Activated CD4-positive, alpha-beta T cell treated with anti-CD3 and anti-CD28 coated beads, Interleukin-2, amount 50 U/mL, for 4 hours (primary cell): Measurements from ENCODE around the gene EXD2.
"Not testable (repeated sequence)": the region's sequence is repeated elsewhere in the genome, so short reads cannot be mapped to it uniquely, and the experiment has no call there.

Source experiments
- DNase-seq, 2 experiments: peaks; one replicate each; pipeline ENCODE4 v3.0.0-alpha.2; 2020

EXD2 gene

DNA sequence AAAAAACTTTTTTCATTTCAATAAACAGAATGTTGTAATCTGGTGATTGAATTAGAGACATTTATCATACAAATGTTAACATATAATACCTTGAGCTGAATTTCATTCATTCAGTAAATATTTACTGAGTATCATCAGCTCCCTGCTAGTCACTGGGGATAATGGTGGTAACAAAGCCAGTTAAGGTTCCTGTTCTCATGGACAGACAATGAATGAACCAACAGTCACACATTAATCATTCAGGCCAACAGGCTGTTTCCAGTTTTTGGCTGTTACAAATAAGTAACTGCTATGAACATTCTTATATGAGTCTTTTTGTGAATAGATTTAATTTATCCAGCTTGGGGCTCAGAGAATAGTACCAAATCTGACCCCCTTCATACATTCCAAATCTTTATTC lies 13.5 kb downstream of the EXD2 start:
- no peak for DNase-seq

DNA sequence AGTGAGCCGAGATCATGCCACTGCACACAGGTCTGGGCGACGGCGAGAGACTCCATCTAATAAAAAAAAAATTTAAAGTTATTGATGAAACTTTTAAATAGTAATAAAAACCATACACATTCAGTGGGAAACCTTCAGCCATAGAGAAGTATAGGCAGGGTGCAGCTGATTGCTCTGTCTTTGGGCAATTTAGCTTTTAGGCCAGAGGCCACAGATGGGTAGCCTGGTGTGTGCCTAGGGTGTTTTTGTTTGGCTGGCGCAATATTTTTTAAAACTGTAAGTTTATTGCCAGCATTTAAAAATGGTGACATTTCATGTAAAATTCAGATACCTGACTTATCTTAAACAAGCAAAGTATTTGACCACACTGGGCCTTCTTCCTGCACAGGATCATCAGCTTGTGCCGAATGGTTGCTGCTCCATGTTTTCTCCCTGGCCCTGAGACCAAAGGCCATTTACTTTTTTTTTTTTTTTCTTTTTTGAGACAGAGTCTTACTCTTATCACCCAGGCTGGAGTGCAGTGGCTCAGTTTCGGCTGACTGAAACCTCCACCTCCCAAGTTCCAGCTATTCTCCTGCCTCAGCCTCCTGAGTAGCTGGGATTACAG lies 16.2 kb downstream of the EXD2 start:
- no peak for DNase-seq

DNA sequence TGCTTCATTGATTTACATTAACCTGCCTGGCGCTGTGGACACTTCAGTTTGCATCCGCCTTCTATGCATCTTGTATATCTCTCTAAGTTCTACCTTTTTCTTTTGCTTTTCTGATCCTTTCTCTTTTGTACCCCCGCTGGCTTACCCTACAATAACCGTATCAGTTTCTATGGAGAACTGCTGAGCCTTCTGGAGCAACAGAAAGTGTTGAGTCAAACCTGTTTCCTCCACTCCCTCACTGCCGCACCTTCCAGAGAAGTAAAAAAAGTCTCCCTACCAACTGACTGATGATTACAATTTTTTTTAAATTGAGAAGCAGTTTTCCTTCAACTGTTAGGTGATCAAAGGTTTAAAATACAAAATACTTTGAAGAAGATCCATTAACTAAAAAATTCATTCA lies 17.4 kb downstream of the EXD2 start:
- no peak for DNase-seq

DNA sequence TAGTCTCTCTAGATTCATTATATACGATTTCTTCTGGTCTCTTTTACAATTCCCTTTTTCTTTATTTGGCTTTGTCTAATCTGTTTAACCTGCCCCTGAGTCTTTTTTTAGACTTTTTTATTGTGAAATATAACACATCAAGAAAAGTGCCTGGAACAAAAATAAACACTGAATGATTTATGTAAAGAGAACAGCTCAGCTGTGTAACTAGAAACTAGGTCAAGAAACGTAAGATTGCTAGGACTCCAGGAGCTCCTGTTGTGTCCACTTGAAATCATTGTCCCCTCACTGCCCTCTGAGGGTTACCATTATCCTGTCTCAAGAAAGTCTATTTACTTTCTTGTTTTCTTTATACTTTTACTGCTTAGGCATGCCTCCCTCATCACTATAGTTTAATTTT lies 23.1 kb downstream of the EXD2 start:
- DNase-seq, result no peak

DNA sequence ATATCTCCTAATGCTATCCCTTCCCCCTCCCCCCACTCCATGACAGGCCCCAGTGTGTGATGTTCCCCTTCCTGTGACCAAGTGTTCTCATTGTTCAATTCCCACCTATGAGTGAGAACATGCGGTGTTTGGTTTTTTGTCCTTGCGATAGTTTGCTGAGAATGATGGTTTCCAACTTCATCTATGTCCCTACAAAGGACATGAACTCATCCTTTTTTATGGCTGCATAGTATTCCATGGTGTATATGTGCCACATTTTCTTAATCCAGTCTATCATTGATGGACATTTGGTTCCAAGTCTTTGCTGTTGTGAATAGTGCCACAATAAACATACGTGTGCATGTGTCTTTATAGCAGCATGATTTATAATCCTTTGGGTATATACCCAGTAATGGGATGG lies 26.4 kb downstream of the EXD2 start:
- DNase-seq, result not testable (repeated sequence)

DNA sequence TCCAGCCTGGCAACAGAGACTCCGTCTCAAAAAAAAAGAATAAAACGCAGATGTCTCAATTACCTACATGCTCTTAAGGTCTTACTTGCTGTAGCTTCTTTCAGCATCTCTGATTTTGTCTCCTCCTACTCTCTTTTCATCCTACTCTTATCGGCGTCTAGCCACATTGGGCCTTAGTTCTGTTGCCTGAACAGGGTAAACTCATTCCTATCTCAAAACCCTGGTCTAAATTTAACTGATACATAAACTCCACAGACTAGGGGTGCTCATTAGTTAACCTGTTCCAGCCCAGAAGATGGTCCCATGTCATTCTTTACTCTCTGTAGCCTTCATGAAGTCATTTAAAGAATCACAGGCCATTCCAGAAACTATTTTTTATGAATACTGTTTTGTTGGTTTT lies 33.6 kb downstream of the EXD2 start:
- no peak for DNase-seq

DNA sequence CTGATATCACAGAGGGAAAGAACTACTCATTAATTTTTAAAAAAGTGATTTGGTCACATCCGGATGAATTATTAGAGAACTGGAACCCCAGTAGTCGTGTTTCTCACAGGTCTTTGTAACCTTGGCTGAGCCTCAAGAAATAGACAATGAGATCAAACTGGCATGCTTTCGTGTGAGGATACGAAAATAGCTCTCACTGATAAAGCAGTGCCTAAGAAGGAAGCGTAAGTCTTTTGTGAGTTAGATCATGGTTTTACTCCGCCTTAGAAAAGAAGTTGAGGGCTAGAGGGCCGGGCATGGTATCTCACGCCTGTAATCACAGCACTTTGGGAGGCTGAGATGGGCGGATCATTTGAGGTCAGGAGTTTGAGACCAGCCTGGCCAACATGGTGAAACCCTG lies 34.9 kb downstream of the EXD2 start:
- DNase-seq, result no peak

DNA sequence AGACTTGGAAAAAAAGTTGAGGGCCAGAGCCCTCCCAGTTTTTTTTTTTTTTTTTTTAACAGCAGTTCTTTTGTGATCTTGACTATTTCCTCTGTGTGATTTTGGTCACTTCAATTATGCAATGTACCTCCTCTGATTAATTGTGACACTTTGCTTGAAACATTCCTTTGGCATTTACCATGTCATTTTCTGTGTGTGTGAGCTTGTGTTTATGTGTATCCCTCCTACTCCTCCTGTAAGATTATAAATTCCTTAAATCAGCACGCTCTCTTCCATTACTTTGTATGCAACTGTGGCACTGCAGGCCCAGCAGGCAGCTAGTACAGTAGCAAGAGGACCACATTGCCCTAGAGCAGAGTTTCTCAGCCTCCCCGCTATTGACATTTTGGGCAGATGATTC lies 35.4 kb downstream of the EXD2 start:
- no peak for DNase-seq

DNA sequence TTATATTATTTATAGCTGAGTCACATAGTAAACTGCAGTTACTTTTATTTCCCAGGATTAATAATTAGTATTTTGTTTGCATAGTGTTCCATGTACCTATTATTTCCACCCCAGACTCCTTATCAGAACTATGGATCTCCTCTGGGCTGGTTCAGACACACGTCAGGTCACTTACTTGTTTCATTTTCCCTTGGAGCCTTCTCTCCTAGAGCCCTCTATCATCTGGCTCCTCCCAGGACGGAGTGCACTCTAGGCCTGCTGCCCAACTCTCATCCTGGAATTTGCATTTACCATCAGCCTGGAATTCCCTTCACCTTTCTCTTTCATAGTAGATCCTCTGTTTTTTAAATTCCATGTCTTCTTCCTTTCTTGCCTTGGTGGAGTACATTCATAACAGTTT lies 40.2 kb downstream of the EXD2 start:
- no peak for DNase-seq

DNA sequence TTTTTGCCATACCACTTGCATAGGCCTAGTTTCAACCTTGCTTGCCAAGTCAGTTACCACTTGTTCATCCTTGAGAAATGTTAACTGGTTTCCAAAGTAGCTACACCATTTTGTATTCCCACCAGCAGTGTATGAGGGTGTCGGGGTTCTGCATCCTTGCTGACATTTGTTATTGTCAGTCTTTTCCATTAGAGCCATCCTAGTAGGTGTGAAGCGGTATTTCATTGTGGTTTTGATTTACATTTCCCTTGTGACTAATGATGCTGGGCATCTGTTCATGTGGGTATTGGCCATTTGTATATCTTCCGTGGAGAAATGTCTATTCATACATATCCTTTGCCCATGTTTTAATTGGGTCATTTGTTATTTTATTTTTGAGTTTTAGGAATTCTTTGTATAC lies 41.1 kb downstream of the EXD2 start:
- DNase-seq, result no peak

DNA sequence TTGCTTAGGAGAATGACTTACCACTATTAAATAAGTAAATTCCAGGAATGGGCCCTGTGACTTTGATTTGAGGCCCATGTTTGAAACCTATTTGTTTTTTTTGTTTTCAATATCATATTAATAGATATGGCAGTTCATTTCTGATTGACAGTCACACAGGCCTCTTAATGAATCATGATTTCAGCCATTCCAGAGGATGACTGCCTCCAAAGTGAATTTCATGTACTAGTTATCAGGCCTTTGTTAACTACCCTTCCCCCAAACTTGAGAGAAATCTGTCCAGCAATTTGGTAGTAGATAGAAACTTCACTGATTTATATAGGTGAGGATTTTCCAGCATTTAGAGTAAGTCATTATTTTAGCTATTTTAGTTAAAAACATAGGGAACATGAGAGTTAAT lies 42.8 kb downstream of the EXD2 start:
- no peak for DNase-seq

DNA sequence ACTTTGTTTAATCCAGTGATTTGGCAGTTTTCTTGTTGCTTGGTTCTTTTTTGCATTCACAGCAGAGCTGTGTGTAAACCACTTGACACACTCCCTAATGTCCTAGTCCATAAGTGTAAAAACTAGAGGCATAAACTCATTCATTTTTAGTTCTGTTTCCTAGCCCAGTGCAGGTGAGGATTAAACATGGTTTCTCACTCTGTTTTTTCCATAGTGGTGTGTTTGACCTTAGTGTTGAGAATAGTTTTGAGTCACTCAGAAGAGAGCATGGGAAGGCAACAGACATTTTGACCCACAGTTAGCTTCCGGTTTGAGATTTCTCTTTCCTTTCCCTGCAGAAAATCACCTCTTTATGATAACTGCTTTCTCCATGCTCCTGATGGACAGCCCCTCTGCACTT lies 44.4 kb downstream of the EXD2 start:
- DNase-seq, result no peak

DNA sequence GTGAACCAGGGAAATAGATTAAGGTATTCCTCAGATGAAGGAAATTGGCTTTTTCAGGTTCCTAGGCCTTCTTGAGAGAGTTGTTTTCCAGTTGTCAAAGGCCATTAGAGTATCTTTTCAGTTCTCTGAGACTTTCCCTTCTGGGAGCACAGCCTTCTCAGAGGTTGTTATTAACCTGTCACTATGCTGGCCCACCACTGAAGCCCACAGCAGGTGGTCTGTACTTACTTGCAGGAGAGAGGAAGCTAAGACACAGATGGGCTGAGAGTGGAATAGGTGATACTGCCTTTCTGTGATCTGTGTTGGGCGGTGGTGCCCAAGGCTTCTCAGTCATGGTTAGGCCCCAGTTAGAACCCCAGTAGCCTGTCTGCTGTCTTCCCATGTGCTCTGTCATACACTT lies 45.8 kb downstream of the EXD2 start:
- no peak for DNase-seq

DNA sequence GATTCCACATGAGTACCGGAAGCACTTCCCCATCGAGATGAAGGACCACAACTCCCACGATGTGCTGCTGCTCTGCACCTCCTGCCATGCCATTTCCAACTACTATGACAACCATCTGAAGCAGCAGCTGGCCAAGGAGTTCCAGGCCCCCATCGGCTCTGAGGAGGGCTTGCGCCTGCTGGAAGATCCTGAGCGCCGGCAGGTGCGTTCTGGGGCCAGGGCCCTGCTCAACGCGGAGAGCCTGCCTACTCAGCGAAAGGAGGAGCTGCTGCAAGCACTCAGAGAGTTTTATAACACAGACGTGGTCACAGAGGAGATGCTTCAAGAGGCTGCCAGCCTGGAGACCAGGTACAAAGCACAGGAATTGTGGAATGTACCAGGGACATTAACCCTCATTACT lies 46.3 kb downstream of the EXD2 start:
- no peak for DNase-seq

DNA sequence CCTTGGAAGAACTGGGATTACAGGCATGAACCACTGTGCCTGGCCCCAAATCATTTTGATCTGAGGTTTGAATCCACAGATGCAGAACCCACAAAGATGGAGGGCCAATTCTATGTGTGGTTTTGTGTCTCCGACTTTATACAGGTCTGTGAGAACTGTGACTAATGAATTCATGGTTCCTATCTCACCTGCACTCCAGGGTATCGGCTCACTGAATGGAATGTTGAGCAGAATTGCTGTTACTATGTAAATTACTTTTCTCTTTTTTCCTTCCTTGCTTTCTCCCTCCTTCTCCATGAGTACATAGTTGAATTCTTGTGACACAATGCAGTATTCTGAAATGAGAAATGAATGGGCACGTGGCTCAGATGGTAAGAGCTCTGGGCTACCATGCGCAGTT lies 47.6 kb downstream of the EXD2 start:
- DNase-seq, result no peak

DNA sequence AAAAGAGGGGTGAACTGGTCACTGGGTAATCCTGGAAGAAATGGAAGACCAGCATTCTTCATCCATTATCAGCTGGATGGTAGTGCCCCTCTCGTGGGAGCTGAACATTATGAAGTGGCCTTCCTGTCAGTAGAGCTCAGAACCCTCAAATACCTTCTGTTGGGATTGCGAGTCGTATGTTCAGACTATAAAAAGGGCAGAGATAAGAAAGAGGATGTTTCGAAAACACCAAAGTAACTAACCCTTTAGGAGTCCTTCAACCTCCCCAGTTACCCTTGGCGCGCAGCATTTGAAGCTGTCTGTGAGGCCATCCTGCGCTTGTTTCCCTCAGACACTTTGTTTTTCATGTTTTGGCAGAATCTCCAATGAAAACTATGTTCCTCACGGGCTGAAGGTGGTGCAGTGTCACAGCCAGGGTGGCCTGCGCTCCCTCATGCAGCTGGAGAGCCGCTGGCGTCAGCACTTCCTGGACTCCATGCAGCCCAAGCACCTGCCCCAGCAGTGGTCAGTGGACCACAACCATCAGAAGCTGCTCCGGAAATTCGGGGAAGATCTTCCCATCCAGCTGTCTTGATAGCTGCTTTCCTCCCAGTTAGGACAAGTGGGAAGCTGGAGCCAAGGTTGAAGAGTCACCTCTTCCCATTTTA lies 49.4 kb downstream of the EXD2 start:
- DNase-seq, result no peak

DNA sequence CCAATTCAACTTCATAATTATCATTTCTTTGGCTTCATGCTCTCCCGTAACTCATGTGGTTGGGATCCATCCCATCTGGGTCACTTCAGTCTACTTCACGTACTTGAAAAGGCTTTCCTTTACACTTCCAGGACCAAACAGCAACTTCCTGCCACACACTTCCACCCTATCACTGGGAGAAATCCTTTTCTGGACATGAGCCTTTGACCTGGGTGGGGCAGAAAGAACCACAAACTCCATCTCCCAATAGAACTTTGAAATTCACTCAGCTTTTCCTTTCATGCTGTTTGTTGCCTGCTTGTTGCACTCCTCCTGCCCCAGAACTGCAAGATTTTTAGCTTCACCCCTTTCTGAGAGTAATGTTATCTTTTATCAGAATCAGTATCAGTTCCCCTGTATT lies 50.3 kb downstream of the EXD2 start:
- no peak for DNase-seq

DNA sequence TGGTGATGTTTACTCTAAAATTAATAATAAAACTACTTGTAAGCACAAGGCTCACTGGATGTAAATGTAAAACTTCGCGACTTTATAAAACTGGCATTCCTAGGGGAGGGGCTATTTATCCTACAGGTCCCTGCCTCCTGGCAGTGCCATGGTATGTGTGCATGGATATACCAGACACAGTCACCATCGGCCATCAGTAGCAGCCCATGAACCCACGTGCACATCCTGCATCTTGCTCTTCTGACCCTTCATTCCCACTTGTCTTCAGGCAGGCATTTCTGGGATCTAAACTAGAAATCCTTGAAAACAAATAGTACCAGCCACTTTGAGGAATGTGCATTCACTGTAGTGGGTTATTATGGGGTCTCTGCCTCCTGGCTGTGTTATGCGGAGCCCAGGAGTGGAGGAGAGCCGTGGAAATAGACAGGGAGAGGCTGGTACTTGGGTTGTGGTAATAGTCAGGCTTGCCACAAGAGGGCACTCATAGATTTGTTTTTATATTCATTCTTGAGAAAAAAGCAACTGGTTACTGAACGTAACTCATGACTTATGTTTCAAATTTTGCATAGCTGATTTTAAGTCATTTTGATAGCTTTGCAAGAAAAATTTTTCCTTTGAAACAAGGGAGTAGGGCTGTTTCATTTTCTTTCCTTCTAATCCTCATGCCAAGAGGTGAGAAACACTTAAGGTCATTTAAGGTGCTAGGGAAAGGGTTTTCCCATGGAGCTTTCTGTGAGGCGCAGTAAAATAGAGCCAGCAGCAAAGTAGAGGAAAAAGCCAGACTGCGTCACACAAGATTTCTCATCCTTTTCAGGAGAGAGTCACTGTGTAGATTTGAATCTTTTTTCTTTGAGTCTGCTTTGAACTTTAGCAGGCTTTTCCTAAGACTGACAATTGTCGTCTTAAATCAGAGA lies 51.3 kb downstream of the EXD2 start:
- DNase-seq, result peak; percentile 38 to 47

DNA sequence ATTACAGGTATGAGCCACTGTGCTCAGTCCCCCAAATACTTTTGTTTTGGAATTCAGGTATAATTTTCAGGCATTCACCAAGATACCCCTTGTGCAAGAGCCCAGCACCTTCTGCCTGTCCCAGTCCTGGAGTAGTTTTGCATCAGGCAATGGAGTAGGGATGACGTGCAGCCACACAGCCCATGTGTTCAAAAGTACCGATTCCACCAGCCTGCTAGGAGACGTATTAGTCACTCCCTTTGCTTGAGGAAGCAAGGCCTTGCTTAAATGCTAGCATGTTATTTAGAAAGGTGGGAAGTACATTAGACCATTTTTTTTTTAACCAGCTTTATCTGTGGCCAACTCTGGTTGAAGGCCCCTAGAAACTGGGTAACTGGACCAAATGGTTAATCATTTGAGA lies 53.6 kb downstream of the EXD2 start:
- no peak for DNase-seq

DNA sequence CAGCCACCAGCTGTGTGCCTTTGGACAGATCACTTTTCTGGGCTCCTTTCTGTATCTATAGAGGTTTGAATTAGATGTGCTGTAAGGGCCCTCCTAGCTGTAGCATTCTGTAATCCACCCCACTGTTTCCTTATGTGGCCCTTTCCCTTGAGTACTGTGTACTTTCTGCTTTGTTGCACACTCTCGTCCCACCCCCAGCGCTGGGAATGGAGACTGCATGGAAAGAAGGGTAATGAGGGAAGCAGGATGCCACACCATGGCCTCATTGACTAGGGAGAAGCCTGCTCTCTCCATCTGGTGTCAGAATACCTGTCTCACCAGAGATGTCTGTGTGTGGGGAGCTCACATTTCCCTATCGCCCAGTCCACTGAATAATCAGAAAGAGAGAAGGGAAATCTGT lies 55.0 kb downstream of the EXD2 start:
- no peak for DNase-seq

DNA sequence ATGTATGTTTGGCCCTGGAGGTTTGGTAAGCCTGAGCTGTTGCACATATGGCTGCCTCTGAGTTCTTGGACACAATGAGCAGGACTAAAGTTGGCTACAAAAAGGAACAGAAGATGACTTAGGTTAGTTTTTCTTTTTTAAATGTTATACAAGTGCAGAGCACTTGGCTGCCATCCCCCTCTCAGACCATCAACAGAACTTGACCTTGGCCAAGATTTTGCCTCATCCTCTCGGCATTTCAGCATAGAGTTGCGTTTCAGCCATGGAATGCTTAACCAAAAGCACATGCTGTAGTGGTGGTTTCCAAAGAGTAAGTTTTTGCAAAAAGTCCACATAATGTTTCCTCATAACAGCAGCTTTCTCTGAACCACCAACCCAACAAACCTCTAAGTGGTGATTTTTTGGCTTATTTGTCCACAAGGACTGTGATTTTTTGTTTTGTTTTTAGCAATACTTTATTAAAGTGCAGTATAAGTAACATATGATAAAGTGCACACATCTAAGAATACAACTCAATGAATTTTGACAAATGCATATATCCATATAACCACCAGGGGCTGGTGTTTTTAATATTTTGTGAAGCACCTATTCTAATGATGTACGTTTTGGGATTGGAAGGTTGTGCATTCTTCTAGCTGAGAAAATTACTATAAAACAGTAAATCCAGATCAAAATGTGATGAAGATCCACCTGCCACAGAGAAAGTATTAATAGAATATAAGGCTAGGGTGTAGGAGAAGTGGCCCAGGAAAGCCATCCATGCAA lies 56.6 kb downstream of the EXD2 start:
- DNase-seq, result no peak

DNA sequence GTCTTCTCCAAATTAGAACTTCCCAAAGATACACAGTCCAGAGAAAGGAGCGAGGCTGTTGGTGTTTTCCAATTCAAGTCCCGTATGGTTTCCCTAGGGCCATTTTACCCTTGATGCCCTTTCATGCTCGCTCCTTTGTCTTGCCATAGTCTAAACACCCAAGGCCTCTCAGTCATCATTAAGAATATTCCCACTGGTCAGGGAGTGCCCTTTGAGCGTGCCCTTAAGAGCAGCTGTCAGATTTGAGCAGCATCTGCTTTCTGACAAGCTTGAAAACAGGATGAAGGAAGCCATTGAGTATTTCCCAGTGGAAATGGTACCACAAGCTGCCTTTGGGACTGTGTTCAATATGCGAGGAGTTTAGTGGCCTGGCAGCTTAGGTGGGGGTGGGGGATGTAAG lies 58.3 kb downstream of the EXD2 start:
- no peak for DNase-seq

DNA sequence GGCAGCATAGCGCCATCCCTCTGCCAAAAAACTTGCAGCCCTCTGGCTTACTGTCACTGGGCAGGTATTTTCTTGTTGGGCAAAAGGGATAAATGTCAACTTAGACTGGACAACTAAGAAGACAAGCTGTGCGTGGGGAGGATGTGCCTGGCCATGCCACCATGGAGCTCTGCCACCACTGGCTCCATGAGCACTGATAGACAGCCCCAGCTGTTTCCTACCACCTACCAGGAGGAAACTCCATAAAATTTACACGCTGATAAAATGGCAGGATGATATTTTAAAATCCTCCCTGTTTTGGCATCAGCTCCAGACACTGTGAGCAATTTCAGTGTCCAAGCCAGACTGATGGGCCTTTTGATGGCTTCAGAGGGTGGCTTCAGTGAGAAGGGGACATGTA lies 61.6 kb downstream of the EXD2 start:
- no peak for DNase-seq

DNA sequence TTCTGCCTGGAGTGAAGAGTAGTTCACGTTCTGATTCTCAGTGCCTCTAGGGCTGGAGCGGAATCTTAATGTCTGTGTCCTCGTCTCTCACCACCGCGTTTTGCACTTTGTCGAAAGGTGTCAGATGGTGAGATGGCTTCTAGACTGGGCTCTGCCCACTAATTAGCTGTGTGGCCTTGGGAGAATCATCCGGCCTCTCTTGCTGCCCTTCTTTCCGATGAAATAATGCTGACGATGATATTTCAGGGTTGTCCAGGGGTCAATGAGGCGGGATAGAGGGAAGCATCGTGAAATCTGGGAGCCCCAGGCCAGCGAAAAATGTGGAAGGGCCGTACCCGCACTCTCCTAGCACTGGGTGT lies 67.8 kb downstream of the EXD2 start:
- DNase-seq, result no peak
